T-helper 1 cell treated with Interleukin-12 subunit alpha and Interleukin-12 subunit beta and Interleukin-4 antibody, amounts not matched to agents 30 μg/mL and 1 μg/mL, for 36 hours (primary cell): ENCODE data around the gene PROX2.

Source experiments
- H3K27ac Mint-ChIP-seq: one replicate; pipeline ENCODE4 v1.8.0; 2021; ENCODE audit warnings: mild to moderate bottlenecking, mixed read lengths
- H3K27me3 Mint-ChIP-seq: one replicate; pipeline ENCODE4 v1.8.0; 2021; ENCODE audit warnings: low read depth, mixed read lengths
- H3K36me3 Mint-ChIP-seq: one replicate; pipeline ENCODE4 v1.8.0; 2021; ENCODE audit warnings: low read depth, mixed read lengths
- H3K4me1 Mint-ChIP-seq: one replicate; pipeline ENCODE4 v1.8.0; 2021; ENCODE audit warnings: low read depth, mixed read lengths
- H3K4me3 Mint-ChIP-seq: one replicate; pipeline ENCODE4 v1.8.0; 2021; ENCODE audit warnings: mild to moderate bottlenecking, moderate library complexity, mixed read lengths
- H3K9me3 Mint-ChIP-seq: one replicate; pipeline ENCODE4 v1.8.0; 2021; ENCODE audit warnings: mixed read lengths

PROX2 gene

DNA sequence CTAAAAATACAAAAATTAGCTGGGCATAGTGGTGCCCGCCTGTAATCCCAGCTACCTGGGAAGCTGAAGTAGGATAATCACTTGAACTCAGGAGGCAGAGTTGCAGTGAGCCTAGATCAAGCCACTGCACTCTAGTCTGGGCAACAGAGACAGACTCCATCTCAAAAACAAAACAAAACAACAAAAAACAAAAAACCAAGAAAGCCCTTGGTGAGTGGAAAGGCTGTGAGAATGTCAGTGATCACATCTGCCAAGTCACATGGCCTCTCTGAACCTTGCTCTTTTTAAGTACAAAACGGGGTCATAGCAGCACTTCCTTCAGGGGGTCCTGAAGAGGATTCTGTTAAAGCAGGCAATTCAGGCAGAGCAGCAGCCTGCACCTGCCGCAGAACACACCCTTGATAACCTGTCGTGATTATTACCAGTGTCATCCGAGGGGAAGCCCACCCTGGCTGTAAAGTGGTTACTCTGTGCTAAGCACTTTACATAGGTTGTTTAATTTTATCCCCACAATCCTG, 37.5 kb upstream of the PROX2 start:
- Mint-ChIP-seq H3K36me3 (no peaks in the 10 kb centered on the region), H3K4me1 (no peaks in the 10 kb centered on the region), H3K4me3 (no peak overlapping the region), H3K27ac (no peak overlapping the region), H3K9me3 (no peaks in the 10 kb centered on the region), H3K27me3 (no peaks in the 10 kb centered on the region)

DNA sequence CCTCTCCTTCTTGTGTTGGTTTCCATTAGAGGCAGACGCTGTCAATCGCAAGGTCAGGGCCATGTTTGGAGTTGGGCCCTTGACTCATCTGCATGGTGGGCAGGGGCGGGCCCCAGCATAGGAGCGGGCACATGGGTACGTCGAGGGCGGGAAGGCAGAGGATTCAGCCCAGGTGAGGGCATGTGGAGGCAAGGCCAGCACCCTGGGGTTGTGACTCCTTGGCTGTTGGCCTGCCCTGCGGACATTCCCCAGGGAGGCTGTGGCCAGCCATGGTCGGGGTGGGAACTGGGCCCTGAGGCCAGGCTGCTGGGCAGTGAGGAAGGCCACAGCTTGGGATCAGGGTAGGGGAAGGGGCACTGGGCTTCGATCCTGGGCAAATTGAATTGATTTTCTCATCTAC, 36.9 kb upstream of the PROX2 start:
- Mint-ChIP-seq H3K36me3 (no peaks in the 10 kb centered on the region), H3K27me3 (no peaks in the 10 kb centered on the region), H3K27ac (no peak overlapping the region), H3K9me3 (no peaks in the 10 kb centered on the region), H3K4me1 (no peaks in the 10 kb centered on the region), H3K4me3 (no peak overlapping the region)

- Mint-ChIP-seq H3K9me3 (no peaks in the 10 kb centered on the region), H3K27ac (no peak overlapping the region), H3K4me3 (no peak overlapping the region), H3K36me3 (no peaks in the 10 kb centered on the region), H3K4me1 (no peaks in the 10 kb centered on the region), H3K27me3 (no peaks in the 10 kb centered on the region)
Observed at GRCh38 chr14:74912111-74912510, 36.2 kb upstream of the PROX2 start.

DNA sequence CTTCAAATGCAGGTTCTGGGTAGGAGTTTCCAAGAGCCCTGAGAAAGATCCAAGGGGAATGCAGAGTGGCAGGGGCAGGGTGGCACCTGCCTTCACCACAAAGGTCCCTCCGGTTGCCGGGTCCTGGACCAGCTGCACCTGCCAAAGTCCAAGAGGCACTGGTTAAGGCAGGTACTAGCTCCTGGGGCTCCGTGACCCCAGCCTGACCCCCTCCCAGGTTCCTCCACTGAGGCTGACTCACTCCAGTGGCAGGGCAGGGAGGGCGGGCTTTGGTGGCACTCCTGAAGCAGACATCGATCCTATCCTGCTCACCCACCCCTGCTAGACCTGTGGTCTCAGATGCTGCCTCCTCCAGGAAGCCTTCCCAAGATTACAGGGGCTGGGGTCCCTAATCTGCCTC, 35.8 kb upstream of the PROX2 start:
- no peaks in the 10 kb centered on the region for H3K27me3 Mint-ChIP-seq
- no peaks in the 10 kb centered on the region for H3K9me3 Mint-ChIP-seq
- H3K4me3 Mint-ChIP-seq = no peak overlapping the region
- no peaks in the 10 kb centered on the region for H3K4me1 Mint-ChIP-seq
- no peaks in the 10 kb centered on the region for H3K36me3 Mint-ChIP-seq
- H3K27ac Mint-ChIP-seq = no peak overlapping the region

DNA sequence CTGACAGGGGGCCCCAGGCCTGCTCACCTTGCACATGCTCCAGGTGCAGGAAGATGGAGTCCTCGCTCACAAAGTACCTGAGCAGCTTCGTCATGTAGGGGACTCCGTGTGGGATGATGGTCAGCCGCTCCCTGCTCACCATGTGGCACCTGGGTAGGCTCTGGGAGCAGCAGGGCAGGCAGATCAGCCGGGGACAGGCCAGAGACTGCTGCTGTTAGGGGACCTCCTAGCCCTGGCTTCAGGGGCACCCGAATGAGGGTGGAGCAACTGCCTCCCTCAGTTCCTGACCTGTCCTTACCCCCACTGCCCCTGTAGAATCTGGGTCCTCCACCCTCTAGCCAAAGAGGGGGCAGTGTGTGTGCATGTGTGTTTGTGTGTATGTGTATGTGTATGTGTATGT, 35.3 kb upstream of the PROX2 start:
- Mint-ChIP-seq H3K9me3 (no peaks in the 10 kb centered on the region), H3K27ac (no peak overlapping the region), H3K36me3 (no peaks in the 10 kb centered on the region), H3K4me1 (no peaks in the 10 kb centered on the region), H3K27me3 (no peaks in the 10 kb centered on the region), H3K4me3 (no peak overlapping the region)

- Mint-ChIP-seq H3K4me3 (no peak overlapping the region), H3K27me3 (no peaks in the 10 kb centered on the region), H3K4me1 (no peaks in the 10 kb centered on the region), H3K27ac (no peak overlapping the region), H3K9me3 (no peaks in the 10 kb centered on the region), H3K36me3 (no peaks in the 10 kb centered on the region)
Observed at GRCh38 chr14:74910556-74910955, 34.6 kb upstream of the PROX2 start.

GRCh38 chr14:74909911-74910310, 34.0 kb upstream of the PROX2 start:
- Mint-ChIP-seq H3K9me3 (no peaks in the 10 kb centered on the region), H3K27me3 (no peaks in the 10 kb centered on the region), H3K4me3 (no peak overlapping the region), H3K36me3 (peaks cover 2% of the 10 kb centered on the region), H3K4me1 (no peaks in the 10 kb centered on the region), H3K27ac (no peak overlapping the region)

GRCh38 chr14:74909501-74909900, 33.6 kb upstream of the PROX2 start:
- H3K4me3 Mint-ChIP-seq = no peak overlapping the region
- no peaks in the 10 kb centered on the region for H3K9me3 Mint-ChIP-seq
- H3K27ac Mint-ChIP-seq = no peak overlapping the region
- peaks cover 6% of the 10 kb centered on the region for H3K36me3 Mint-ChIP-seq
- no peaks in the 10 kb centered on the region for H3K27me3 Mint-ChIP-seq
- no peaks in the 10 kb centered on the region for H3K4me1 Mint-ChIP-seq

- Mint-ChIP-seq H3K9me3 (no peaks in the 10 kb centered on the region), H3K36me3 (peaks cover 8% of the 10 kb centered on the region), H3K4me1 (no peaks in the 10 kb centered on the region), H3K27ac (no peak overlapping the region), H3K27me3 (no peaks in the 10 kb centered on the region), H3K4me3 (no peak overlapping the region)
Observed at GRCh38 chr14:74908861-74909341, 33.0 kb upstream of the PROX2 start.

- Mint-ChIP-seq H3K36me3 (peaks cover 14% of the 10 kb centered on the region), H3K27ac (no peak overlapping the region), H3K27me3 (no peaks in the 10 kb centered on the region), H3K4me1 (no peaks in the 10 kb centered on the region), H3K9me3 (no peaks in the 10 kb centered on the region), H3K4me3 (no peak overlapping the region)
Observed at GRCh38 chr14:74907744-74908143, 31.8 kb upstream of the PROX2 start.

DNA sequence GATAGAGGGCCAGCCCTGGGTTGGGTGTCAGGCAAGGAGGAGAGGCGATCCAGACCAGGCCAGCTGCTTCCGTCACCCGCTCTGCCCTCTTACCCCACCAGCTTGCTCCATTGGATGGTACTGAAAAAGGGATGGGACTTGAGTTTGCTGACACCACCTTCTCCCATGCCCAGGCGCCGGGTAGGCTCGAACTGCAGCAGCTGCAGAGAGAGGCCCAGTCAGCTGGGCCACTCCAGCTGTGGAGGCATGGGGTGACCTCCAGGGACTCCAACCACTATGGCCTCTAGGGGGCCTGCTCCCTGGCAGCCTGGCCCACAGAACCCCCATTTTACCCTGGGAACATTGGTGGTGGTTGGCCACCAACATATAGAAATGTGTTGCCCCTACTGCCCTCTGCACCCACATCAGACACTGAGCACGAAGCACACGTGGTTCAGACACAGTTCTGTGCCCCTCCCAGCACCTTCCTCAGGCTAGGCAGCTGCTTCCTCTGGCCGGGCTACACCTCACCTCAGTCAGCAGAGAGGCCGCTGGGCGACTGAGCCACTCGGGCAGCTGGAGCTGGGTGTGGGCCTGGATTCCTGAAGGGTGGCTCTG, 31.1 kb upstream of the PROX2 start:
- Mint-ChIP-seq H3K27ac (peak overlapping the region; percentile 9), H3K4me1 (no peaks in the 10 kb centered on the region), H3K9me3 (no peaks in the 10 kb centered on the region), H3K27me3 (no peaks in the 10 kb centered on the region), H3K4me3 (no peak overlapping the region), H3K36me3 (peaks cover 18% of the 10 kb centered on the region)

- Mint-ChIP-seq H3K27ac (peak overlapping the region; percentile 31), H3K4me3 (no peak overlapping the region), H3K36me3 (peaks cover 18% of the 10 kb centered on the region), H3K27me3 (no peaks in the 10 kb centered on the region), H3K4me1 (no peaks in the 10 kb centered on the region), H3K9me3 (no peaks in the 10 kb centered on the region)
Observed at GRCh38 chr14:74905595-74906142, 29.7 kb upstream of the PROX2 start.

- Mint-ChIP-seq H3K27ac (peak overlapping the region; percentile 20), H3K4me1 (no peaks in the 10 kb centered on the region), H3K4me3 (no peak overlapping the region), H3K36me3 (peaks cover 24% of the 10 kb centered on the region), H3K27me3 (no peaks in the 10 kb centered on the region), H3K9me3 (no peaks in the 10 kb centered on the region)
Observed at GRCh38 chr14:74904635-74905503, 28.9 kb upstream of the PROX2 start.

DNA sequence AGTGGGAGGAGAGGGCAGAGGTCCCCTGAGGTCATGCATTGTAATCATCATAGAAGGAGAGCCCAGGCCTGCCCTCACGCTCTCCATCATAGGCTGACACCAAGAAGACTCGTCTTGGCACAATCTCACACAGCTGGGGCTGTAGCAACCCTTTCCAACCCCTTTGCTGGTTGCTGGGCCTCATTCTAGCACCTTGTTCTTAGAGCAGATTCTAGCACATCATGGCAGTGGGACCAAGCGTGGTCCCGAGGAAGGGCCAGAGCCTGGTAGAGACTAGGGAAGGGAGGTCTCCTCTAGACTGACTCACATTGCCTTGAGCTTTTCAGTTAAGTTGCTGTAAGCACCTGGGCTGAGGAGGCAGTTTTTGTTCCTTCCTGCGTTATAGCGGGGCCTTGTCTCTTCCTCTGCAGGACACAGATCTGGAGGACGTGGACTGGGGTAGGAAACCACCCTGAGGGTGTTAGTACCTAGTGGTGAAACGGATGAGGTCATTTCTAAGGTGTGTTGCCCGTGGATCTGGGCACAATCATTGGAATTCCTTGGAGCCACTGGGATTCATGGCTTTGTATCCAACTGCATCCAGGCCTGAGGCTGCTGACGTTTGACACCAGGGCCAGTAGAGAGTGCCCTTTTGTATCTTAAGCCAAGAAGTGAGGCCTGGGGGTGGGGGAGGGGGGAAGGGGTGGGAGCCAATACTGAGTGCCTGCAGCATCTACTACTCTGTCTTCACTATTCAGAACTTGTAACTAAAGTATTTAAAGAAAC, 27.2 kb upstream of the PROX2 start:
- Mint-ChIP-seq H3K36me3 (peaks cover 41% of the 10 kb centered on the region), H3K4me3 (no peak overlapping the region), H3K27ac (no peak overlapping the region), H3K4me1 (no peaks in the 10 kb centered on the region), H3K27me3 (no peaks in the 10 kb centered on the region), H3K9me3 (no peaks in the 10 kb centered on the region)
